Measurements from ENCODE around the gene LRRK2.
"Not testable (repeated sequence)": the region's sequence is repeated elsewhere in the genome, so short reads cannot be mapped to it uniquely, and the experiment has no call there.

Gene LRRK2

DNA sequence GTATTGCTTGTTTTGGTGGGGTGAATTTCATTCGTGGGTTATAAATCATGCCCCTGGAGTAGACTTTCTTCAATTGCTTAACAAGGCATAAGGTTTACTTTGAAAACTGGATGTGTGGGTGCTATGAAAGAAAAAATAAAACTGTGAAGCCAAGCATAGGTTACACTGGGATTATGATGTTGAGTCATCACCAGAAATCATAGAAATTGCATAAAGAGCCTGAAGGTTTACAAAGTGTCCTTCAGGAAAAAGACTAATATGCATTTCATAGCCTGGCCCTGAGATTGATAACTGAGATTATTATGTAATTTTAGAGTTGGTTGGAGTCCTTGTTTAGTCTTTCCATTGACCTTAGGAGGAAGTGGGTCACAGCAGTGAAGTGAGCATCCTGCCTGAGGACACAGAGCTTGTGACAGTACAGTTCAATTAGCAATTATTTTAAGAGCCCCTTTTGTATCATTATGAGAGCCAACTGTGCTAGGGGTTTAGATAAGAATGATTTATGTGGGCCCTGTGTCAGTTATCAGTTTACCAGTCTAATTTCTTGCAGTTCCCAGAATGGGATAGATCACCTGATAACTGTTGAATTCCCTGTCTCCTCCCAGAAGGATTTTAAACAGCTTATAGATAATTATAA, 13.6 kb downstream of the LRRK2 start:
- no peak for DNase-seq (ENCODE audit: low read depth, low spot score)
- H3K4me3 ChIP-seq (ENCODE audit: low read length): no peak overlapping the region

DNA sequence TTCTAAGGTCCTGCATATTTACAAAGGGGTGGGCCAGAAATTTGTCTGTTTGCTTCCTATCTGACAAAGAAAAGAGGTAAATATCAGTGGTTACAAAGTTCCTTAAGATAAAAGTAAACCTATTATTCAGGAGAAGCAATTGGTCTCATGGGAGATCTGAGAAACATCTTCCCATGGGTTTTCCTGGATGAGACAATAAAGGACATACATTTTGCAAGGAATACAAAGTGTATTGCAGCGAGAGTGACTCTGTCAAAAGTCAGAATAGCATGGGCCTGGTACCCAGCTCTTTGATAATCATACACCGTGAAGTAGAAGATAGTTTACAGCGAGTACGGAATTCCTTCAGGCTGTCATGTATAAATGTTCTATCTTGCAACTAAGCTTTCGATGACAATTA, 14.2 kb downstream of the LRRK2 start:
- no peak for DNase-seq (ENCODE audit: low read depth, low spot score)
- H3K4me3 ChIP-seq (ENCODE audit: low read length): no peak overlapping the region

DNA sequence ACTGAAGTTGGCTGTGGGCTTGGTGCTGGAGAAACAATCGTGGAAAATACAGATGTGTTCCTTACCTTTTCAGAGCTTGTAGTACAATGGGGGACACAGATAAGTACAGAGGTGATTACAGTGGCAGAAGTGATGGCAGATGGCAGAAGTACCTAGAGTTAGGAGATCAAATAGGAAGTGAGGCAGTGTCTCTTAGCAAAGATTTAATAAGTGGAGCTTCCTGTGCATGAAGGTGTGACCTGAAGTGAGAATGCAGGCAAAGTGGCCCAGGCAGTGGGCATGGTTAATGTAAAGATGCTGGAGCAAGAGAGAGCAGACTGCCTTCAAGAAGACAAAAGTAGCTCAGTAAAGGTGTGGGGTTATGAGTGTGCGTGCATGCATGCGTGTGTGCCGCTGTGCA, 16.0 kb downstream of the LRRK2 start:
- no peak overlapping the region for H3K4me3 ChIP-seq (ENCODE audit: low read length)
- DNase-seq (ENCODE audit: low read depth, low spot score): no peak

DNA sequence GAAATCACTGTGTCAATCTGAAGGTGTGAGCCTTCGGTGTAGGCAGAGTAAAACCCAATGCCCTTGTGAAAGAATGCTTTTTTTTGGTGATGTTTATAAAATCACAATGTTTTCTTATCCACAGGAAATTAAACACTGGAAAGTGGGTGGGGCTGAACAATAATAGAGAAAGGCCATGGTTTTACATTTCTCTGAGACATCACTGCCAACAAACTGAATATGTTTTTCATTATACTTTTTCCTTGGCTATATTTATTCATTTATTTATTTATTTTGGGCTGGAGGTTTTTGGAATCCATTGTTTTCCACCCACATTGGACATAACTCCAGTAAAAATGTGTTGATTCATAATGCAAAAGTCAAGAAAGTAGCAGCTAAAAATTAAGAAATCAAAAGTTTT, 16.9 kb downstream of the LRRK2 start:
- DNase-seq (ENCODE audit: low read depth, low spot score): no peak
- no peak overlapping the region for H3K4me3 ChIP-seq (ENCODE audit: low read length)

DNA sequence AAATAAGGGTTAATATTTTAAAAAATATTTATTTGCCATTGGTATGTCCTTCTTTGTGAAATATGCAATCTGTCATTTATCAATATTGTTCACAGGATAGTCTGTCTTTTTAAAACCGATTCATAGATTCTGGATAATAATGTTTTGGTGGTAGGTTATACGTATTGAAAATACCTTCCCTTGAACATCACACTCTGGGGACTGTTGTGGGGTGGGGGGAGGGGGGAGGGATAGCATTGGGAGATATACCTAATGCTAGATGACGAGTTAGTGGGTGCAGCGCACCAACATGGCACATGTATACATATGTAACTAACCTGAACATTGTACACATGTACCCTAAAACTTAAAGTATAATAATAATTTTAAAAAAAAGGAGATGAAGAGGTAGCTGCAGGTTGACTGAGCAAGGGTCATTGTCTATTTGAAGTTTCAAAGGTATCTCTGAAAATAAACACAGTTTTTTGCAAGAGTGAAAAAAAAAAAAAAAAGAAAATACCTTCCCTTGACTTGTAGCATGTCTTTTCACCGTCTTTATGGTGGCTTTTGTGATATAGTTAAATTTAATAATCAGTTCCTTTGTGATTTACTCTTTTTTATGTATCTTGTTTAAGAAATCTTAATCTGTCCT, 19.8 kb downstream of the LRRK2 start:
- not testable (repeated sequence) for H3K4me3 ChIP-seq (ENCODE audit: low read length); DNase-seq (ENCODE audit: low read depth, low spot score)

DNA sequence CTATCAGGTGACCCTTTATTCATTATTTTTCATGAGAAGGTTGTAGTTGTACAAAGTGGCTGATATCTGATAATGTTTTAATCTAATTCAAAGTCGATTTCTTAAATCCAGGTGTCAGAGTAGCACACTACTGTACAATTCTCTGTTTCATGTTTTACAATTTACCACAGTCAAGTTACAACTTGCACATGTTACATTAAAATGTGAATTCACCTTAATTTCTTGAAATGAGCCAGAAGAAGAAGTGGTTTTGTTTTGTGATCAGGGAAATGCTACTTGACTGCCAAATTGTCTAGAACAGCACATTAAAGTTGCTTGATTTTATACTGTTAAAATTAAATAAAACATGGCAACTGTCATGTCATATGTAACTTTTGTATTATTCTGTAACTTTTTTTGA, 23.2 kb downstream of the LRRK2 start:
- H3K4me3 ChIP-seq (ENCODE audit: low read length): no peak overlapping the region
- DNase-seq (ENCODE audit: low read depth, low spot score): no peak

DNA sequence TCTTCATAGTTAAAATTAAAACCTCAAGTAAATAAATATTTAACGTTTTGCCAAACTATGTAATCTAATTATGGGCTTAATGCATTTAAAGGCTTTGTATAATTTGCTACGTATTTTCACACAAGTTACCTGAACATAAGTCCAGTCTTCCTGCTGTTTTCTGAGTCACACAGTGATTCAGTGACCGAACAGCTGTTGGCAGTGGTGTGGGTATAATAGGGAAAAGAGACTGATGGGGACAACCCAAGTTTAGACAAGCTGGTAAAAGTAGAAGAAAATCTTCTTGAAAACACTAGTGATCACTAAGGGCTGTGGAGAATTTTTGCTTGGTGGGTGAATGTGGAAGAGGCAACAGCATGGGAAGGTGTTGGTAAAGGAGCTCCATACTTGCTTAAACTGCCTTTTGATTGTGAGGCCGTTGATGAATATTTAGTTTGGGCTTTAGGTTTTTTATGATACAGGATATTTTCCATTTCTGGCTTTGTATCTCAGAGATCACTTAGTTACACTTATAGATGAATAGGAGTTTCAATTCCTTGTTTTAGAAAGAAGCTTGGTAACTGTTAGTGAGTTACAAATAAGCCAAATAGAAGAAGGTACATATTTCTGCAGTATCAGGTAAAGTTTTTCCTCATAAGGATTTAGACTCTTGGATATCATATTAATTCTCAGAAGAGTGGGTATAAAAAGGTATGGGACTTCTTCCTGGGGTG, 23.9 kb downstream of the LRRK2 start:
- H3K4me3 ChIP-seq (ENCODE audit: low read length): no peak overlapping the region
- no peak for DNase-seq (ENCODE audit: low read depth, low spot score)

DNA sequence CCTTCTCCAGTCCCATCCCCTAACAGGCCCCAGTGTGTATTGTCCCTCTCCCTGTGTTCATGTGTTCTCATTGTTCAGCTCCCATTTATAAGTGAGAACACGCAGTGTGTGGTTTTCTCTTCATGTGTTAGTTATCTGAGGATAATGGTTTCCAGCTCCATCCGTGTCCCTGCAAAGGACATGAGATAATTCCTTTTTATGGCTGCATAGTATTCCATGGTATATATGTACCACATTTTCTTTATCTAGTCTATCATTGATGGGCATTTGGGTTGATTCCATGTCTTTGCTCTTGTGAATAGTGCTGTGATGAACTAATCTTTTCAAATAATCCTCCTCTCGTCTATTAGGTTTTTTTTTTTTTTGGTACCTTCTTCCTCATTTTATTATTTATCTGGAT, 25.9 kb downstream of the LRRK2 start:
- H3K4me3 ChIP-seq (ENCODE audit: low read length); DNase-seq (ENCODE audit: low read depth, low spot score): not testable (repeated sequence)

DNA sequence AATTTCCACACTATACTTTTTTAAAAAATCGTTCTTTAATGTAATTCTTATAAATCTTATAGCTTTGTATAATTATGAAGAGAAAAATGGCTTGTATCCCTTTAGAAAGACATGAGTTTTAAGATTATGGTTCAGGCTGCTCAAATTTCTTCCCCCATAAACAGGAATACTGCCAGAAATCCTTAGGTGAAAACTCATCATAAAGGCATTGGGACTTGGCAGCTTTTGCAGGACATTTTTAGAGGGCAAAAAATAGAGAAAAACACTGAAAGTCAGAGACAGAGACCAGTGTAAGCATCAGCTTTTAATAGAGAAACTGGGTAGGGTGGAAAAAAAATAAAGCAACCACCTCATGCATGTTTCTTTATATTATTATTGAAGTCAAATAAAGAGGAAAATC, 29.1 kb downstream of the LRRK2 start:
- H3K4me3 ChIP-seq (ENCODE audit: low read length): no peak overlapping the region
- no peak for DNase-seq (ENCODE audit: low read depth, low spot score)

DNA sequence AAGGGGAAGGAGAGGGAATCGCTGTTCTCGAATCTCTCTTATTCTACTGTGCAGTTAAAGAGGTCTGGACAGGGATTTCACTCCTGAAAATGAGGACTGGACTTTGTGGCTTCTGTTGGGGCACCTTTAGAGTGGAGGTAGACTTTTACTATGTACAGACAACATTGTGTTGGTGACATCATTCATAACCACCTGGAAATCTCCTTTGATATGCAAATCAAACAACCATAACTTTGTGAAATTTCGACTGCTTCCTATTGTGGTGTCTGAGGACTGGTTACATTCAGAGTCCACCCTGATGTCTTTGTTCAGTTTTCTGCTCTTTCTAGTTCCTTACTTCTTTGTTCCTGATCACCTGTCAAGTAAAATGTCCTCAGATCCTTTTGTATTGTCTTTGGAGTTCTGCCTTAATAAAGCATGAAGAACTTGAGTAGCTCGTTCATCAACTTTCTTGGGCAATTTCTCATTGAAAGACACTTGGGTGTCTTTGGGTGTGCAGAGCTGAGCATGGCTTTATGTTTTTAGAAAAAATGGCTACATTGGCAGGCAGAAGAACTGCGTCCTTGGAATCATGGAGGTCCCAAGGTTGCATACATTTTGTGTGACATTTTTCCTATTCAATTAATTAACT, 29.8 kb downstream of the LRRK2 start:
- DNase-seq (ENCODE audit: low read depth, low spot score): no peak

DNA sequence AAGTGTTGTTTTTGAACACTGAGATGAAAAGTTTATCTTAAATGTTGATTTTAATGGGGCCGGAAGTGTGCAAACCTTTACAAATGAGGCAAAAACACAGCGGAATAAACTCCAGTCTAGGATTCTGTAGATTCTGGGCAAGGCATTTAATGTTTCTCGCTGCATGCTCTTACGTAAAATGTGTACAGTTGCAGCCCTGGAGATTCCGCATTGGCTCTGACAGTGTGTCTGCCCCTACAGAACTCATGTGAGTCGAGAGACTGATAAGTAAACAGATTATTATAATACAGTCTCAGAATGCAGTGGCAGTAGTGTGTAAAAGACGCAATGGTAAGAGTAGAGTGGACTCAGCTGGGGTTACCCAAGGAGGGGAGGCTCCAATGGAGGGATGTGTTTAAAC, 33.6 kb downstream of the LRRK2 start:
- no peak overlapping the region for H3K4me3 ChIP-seq (ENCODE audit: low read length)
- DNase-seq (ENCODE audit: low read depth, low spot score): no peak

More for the DNA sequence above, 29.8 kb downstream of the LRRK2 start:
- H3K4me3 ChIP-seq (ENCODE audit: low read length): no peak overlapping the region

DNA sequence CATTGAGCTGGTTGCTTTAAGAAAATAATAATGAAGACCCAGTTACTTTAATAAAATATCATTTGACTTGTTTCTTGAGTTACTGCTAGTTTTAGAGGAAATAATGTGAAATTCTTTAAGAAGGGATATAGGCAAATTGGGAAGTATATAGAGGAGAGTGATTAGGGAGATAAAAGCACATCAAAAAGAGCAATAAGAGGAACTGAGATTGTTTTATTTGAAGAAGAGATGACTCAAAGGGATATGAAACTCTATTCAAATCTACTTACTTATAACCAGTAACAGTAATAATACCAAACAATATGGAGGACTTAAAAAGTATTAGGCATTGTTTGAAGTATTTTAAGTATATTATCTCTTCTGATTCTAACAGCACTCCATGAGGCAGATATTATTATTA, 37.1 kb downstream of the LRRK2 start:
- H3K4me3 ChIP-seq (ENCODE audit: low read length): no peak overlapping the region
- DNase-seq (ENCODE audit: low read depth, low spot score): no peak

DNA sequence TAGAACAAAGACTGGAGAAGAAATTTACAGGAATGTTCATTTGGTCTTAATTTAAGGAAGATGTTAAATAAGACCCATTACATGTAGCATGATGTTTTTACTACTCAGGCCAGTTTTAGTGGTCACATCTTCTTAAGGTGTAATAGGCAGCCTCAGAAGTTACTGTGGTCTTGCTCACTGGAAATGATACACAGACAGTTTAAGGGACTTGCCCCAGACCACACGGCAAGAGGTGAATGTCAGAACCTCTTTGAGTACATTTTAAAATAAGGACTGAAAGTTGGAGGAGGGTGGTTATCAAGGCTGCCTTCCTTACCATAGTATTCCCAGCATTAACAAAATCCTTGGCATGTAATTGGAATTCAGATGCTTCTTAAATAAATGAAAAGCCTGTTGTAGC, 37.9 kb downstream of the LRRK2 start:
- no peak for DNase-seq (ENCODE audit: low read depth, low spot score)
- H3K4me3 ChIP-seq (ENCODE audit: low read length): no peak overlapping the region

DNA sequence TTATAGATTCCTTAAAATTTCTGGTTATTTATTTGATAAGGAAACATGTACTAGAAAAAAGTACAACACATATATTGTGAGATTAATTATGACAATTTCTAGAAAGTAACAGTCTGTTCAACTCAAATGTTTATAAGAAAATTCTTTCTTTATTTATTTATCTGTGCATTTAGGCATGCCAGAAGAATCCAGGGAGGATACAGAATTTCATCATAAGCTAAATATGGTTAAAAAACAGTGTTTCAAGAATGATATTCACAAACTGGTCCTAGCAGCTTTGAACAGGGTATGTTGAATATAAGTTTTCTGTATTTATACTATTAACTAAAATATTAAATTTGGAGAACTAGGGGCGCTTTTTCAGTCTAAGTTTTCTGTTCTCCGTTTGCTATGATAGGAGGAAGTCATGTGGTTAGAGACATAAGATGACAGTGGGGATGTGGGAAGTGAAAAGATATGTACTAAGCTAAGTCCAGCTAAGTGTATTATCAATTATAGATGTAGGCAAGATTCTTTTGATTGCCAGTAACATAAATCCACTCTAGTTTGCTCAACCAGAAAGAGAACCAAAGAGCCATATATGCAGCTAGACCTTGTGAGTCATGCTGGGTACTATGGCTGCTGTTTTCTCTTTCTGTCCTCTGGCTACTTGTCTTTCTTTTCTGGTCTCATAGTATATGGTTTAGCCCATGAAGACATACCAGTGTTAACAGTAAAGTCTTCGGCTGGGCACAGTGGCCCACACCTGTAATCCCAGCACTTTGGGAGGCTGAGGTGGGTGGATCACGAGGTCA, 39.0 kb downstream of the LRRK2 start:
- no peak overlapping the region for H3K4me3 ChIP-seq (ENCODE audit: low read length)
- DNase-seq (ENCODE audit: low read depth, low spot score): no peak

DNA sequence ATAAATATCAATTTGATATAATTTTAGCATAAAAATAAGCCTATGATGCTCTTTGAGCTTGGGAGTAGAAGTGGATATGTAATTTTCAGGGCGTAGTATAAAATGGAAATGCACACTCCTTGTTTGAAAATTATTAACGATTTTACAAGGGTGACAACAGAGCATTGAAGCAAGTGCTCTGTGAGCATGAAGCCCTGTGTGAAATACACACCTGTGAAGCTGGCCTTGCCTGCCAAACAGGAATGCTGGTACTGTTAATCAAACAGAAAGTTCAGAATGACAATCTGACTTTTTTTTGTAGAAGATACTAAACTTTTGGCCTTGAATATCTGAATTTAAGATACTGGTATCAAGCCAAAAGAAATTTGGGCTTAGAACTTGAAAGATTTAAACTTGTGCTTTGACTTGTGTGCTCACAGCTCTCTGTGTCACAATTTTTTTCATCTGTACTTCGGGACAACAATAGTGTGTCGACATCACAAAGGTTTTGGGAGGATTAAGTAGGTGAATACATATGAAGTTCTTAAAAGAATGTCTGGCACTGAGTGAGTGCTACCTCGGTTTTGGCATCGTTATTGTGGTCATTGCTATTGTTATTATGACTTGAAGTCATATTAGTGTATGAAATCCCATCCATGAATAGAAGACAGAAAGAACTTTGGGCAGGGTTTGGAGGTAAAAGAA, 47.3 kb downstream of the LRRK2 start:
- DNase-seq (ENCODE audit: low read depth, low spot score): no peak
- no peak overlapping the region for H3K4me3 ChIP-seq (ENCODE audit: low read length)

DNA sequence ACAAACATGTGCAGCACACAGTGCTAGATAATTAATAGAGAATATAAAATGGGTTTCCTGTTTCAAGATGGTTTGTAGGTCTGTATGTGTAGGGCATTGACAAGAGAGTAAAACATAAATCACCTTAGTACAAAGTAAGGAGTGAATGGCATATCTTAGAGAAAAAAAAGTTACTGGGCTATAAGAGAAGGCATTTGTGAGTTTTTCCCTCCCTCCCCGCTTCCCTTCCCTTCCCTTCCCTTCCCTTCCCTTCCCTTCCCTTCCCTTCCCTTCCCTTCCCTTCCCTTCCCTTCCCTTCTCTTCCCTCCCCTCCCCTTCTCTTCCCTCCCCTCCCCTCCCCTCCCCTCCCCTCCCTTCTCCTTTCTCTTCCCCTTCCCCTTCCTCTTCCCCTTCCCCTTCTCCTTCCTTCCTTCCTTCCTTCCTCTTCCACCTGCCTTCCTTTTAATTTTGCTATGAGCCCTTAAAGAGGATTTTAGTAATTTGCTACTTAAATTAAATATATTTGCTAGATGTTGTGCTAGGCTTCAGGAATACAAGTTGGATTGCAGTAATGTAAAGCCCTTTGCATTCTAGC, 57.1 kb downstream of the LRRK2 start:
- H3K4me3 ChIP-seq (ENCODE audit: low read length): no peak overlapping the region
- no peak for DNase-seq (ENCODE audit: low read depth, low spot score)

DNA sequence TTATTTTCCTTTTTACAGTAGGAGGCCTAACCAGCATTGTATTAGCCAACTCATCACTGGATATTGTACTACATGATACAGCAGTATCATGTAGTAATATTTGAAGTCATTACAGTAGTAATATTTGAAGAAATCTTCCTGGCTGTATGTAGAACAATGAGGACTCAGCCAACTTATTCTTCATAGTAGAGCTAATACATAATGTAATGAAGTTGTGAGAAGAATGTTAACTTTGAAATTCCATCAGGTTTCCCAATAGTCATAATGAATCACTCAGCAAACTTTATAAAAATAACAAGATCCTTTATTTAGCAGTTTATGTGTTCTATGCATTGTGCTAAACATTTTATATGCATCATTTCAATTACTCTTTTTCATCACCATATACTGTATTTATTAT, 61.8 kb downstream of the LRRK2 start:
- no peak overlapping the region for H3K4me3 ChIP-seq (ENCODE audit: low read length)
- DNase-seq (ENCODE audit: low read depth, low spot score): no peak

DNA sequence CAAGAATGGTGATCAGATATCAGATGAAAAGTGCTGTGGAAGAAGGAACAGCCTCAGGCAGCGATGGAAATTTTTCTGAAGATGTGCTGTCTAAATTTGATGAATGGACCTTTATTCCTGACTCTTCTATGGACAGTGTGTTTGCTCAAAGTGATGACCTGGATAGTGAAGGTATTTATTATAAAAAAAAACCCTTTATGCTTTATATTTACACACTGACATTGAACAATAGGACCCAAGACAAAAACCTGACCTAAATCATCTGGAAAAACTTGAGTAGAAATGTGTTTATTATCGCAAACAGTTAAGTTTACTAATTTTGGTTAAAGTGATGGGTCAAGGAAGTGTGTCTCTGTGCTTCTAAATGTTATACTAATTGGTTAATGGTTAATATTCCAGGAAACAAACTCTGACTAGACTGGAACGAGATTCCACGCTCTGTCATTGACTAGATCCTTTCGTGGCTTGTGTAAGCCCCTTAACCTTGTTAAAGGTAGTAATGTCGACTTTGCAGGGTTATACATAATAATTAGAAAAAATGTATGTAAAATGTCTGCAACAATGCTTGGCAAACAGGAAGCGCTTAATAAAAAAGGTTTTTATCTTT, 62.7 kb downstream of the LRRK2 start:
- no peak overlapping the region for H3K4me3 ChIP-seq (ENCODE audit: low read length)
- no peak for DNase-seq (ENCODE audit: low read depth, low spot score)

Data from Jurkat, Clone E6-1 (cell line).